Stimulated activated CD8-positive, alpha-beta memory T cell treated with anti-CD3 and anti-CD28 coated beads, Interleukin-7, amount 100 ng/mL, for 48 hours (primary cell): Measurements from ENCODE around the gene DUSP2.

Experiments used
- DNase-seq, 2 donors: peaks; one replicate each; pipeline ENCODE4 v3.0.0-alpha.2; 2020; ENCODE audit warnings: low read depth in 1 of 2; ENCODE audit errors: extremely low read depth in 1 of 2

DUSP2 gene

DNA sequence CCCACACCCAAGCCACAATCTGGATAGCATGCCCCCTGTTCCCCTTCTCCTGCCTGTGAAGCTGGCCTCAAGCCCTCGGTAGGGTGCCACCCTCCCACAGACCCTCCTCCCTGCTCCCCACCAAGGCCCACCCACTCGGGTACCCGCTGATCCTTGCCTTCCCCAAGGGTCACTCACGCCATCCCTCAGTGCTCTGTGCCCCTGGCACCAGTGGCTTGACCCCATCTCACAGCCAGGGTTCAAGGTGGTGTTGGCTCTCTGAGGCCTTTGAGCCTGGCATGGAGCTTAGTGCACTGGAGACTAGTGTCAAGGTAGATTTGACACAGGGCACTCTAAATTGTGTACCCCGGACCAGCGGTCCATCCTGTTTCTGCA lies 40.8 kb downstream of the DUSP2 start:
- no peak for DNase-seq

- no peak for DNase-seq
These were observed 41.3 kb downstream of the DUSP2 start for GRCh38 chr2:96103761-96104486.

- no peak for DNase-seq
These were observed 42.0 kb downstream of the DUSP2 start for GRCh38 chr2:96103187-96103601.

GRCh38 chr2:96102596-96103186 lies 42.5 kb downstream of the DUSP2 start:
- no peak for DNase-seq

DNA sequence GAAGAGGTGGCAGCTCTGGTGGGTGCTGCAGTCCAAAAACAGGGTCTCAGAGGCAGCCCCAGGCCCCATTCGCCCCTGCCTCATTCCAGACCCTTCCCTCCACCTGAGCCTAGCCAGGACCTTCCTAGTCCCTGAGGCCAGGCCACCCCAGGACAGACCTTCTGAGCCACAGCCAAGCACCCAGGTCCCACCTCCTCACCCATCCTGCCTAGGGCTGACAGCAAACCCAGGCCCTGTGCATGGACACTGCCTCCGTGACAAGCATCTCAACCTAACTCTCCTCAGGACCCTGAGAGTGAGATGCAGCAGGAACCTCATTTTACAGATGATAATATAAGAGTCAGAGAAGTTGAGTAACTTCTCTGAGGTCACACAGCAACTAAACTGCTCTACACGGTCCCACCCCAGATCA lies 44.3 kb downstream of the DUSP2 start:
- no peak for DNase-seq

DNA sequence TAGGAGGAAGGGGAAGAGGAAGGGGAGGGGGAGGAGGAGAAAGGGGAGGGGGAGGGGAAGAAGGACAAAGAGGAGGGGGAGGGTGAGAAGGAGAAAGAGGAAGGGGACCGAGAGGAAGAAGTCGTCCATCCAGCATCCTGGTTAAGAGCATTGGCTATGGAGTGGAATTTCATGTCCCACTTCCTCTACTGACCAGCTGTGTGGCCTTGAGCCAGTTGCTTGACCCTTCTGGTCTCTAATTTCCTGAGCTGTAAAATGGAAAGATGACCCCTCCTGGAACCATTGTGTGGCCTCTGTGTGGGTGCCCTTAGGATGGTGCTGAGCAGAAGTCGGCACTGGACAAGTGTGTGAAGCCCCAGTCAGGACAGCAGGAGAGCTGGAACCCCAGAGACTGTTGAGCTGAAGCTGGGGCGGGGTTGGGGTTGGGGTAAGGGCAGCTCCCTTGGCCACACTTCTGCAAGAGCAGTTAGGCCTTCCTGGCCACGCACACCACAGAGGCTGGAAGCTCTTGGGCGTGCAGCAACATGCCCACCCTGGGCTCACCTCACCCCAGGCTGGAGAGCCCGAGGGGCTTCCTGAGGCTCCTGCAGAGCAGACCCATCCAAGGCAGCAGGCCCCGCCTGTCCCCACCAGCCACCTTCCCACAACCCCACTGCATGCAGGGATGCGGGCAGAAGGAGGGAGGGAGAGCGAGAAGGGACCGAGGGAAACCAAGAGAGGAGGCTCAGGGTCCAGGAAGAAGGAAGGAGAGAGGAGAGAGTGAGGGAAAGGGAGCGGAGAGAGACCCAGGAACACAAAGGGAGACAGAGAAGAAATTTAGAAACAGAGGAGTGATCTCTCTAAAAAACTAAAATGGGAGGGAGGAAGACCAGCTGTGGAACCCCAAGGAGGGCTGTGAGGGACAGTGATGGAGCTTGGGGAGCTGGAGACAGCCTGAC lies 45.1 kb downstream of the DUSP2 start:
- no peak for DNase-seq

GRCh38 chr2:96098900-96099590 lies 46.2 kb downstream of the DUSP2 start:
- DNase-seq: no peak

GRCh38 chr2:96097951-96098823 lies 47.1 kb downstream of the DUSP2 start:
- DNase-seq: no peak

DNA sequence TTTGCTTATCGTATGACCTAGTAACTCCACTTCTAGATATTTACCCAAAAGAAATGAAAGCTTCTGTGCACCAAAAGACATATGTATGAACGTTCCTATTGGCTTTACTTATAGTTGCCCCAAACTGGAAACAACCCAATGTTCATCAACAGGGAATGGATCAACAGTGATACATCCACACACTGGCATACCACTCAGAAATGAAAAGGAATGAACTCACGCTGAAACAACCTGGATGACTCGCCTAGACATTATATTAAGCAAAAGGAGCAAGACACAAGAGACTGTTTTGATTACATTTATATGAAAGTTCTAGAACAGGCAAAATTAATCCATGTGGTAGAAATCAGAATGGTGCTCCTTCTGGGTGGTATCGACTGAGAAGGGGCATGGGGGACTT lies 47.8 kb downstream of the DUSP2 start:
- DNase-seq: no peak

GRCh38 chr2:96095116-96095636 lies 50.1 kb downstream of the DUSP2 start:
- no peak for DNase-seq

GRCh38 chr2:96093528-96093927 lies 51.7 kb downstream of the DUSP2 start:
- no peak for DNase-seq
